ENCODE data around the gene MBNL1. TPM values are rescaled to one million over a fixed set of nuclear protein-coding genes. Genes with fewer than 3 reads are reported as not detected.

MBNL1 gene
- total and polyA plus RNA-seq, 11 donors = 46.8 to 416 (median 189) TPM

GRCh38 chr3:152480282-152480953, 211.7 kb downstream of the MBNL1 start:
- Histone ChIP-seq H3K4me1 (peaks cover 0 to 8% (median 0%) of the 10 kb centered on the region in 12 donors), H3K36me3 (no peaks in the 10 kb centered on the region), H3K9me3 (peaks cover 0 to 38% (median 9%) of the 10 kb centered on the region in 12 donors), H3K27me3 (no peaks in the 10 kb centered on the region), H3K4me3 (no peak overlapping the region), H3K27ac (no peak overlapping the region)
- WGBS, 4 donors = 28 to 52% (median 41%) methylated on average over 2 of the region's 2 CpGs
- TF ChIP-seq, protein P1, sequence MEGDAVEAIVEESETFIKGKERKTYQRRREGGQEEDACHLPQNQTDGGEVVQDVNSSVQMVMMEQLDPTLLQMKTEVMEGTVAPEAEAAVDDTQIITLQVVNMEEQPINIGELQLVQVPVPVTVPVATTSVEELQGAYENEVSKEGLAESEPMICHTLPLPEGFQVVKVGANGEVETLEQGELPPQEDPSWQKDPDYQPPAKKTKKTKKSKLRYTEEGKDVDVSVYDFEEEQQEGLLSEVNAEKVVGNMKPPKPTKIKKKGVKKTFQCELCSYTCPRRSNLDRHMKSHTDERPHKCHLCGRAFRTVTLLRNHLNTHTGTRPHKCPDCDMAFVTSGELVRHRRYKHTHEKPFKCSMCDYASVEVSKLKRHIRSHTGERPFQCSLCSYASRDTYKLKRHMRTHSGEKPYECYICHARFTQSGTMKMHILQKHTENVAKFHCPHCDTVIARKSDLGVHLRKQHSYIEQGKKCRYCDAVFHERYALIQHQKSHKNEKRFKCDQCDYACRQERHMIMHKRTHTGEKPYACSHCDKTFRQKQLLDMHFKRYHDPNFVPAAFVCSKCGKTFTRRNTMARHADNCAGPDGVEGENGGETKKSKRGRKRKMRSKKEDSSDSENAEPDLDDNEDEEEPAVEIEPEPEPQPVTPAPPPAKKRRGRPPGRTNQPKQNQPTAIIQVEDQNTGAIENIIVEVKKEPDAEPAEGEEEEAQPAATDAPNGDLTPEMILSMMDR (IDR thresholded peaks at IDR 0.05) = no peak
- no peak for TF ChIP-seq POLR2A (IDR thresholded peaks at IDR 0.05)
- DNase-seq (no peak), ATAC-seq (no peak)
- intact Hi-C loops (cut with DNase I) = loop anchor here in 1 of 10 donors (10.0 kb wide), 1 partner anchor 354 kb away; the partner anchor contains the start of gene P2RY1

DNA sequence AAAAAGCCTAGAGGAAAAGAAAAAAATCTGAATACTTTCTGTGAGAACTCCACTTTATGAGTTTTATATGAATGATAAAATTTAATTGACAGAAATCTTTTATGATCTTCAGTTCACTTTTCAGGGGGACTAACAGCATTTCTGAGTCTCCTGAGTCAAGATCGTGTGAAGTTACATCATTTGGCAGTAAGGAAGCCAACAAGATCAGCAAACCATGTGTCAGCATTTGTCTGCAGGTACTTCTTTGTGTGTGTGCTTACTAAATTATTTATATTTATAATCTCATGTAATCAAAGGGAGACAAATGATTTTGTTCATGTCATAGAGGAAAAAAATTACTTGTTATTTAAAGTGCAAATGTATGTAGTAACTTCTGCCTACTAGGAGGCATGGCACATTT, 217.6 kb downstream of the MBNL1 start:
- 78 to 93% (median 89%) methylated on average over 1 of the region's 1 CpG for WGBS, 4 donors
- TF ChIP-seq, protein P1 (IDR thresholded peaks at IDR 0.05) = no peak
- no peak for TF ChIP-seq POLR2A (IDR thresholded peaks at IDR 0.05)
- H3K9me3 ChIP-seq = peaks cover 0 to 23% (median 8%) of the 10 kb centered on the region in 12 donors
- intact Hi-C loops (cut with DNase I) = loop anchor here in 1 of 10 donors (10.0 kb wide), 1 partner anchor 348 kb away; the partner anchor contains the start of gene P2RY1
- no peak overlapping the region for H3K27ac ChIP-seq
- ATAC-seq (no peak), DNase-seq (no peak)
- no peaks in the 10 kb centered on the region for H3K27me3 ChIP-seq
- no peaks in the 10 kb centered on the region for H3K36me3 ChIP-seq
- H3K4me3 ChIP-seq = no peak overlapping the region
- no peaks in the 10 kb centered on the region for H3K4me1 ChIP-seq

DNA sequence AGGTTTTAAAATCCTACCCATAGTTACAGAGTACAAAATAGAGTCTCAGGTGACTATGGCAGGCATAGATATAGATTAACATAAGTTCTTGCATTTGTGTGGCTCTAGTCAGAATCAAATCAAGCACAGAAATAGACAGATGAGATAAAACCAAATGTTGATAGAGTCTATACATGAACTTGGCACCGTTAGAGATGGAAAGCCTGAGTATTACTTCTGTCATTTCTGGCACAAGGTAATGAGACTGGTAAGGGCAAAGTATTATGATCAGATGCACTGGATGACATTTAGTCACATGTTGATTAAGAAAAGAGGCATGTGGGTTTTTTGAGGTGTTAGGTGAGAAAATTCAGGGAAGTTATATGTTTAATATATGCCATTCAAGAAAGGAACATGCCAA, 219.7 kb downstream of the MBNL1 start:
- Histone ChIP-seq H3K27me3 (no peaks in the 10 kb centered on the region), H3K4me1 (no peaks in the 10 kb centered on the region), H3K27ac (no peak overlapping the region), H3K36me3 (no peaks in the 10 kb centered on the region), H3K9me3 (peaks cover 0 to 6% (median 0%) of the 10 kb centered on the region in 12 donors), H3K4me3 (no peak overlapping the region)
- DNase-seq (no peak), ATAC-seq (no peak)
- intact Hi-C loops (cut with DNase I) = loop anchor here in 1 of 10 donors (10.0 kb wide), 1 partner anchor 346 kb away; the partner anchor contains the start of gene P2RY1
- 47 to 58% (median 54%) methylated on average over 1 of the region's 1 CpG for WGBS, 4 donors
- TF ChIP-seq, protein P1 (IDR thresholded peaks at IDR 0.05) = no peak
- TF ChIP-seq POLR2A (IDR thresholded peaks at IDR 0.05) = no peak

- Histone ChIP-seq H3K4me1 (peaks cover 0 to 5% (median 0%) of the 10 kb centered on the region in 12 donors), H3K36me3 (no peaks in the 10 kb centered on the region), H3K9me3 (peaks cover 0 to 12% (median 0%) of the 10 kb centered on the region in 12 donors), H3K27ac (no peak overlapping the region), H3K27me3 (no peaks in the 10 kb centered on the region), H3K4me3 (no peak overlapping the region)
- 87 to 95% (median 90%) methylated on average over 2 of the region's 2 CpGs for WGBS, 4 donors
- no peak for TF ChIP-seq POLR2A (IDR thresholded peaks at IDR 0.05)
- TF ChIP-seq, protein P1 (IDR thresholded peaks at IDR 0.05) = no peak
- ATAC-seq (no peak), DNase-seq (no peak)
- intact Hi-C loops (cut with DNase I) = no loop called here
These were observed 223.2 kb downstream of the MBNL1 start for GRCh38 chr3:152491922-152492321.
